Measurements from ENCODE around the gene KANSL1. TPM values are rescaled to one million over a fixed set of nuclear protein-coding genes. Genes with fewer than 3 reads are reported as not detected.

The KANSL1 gene, protein sequence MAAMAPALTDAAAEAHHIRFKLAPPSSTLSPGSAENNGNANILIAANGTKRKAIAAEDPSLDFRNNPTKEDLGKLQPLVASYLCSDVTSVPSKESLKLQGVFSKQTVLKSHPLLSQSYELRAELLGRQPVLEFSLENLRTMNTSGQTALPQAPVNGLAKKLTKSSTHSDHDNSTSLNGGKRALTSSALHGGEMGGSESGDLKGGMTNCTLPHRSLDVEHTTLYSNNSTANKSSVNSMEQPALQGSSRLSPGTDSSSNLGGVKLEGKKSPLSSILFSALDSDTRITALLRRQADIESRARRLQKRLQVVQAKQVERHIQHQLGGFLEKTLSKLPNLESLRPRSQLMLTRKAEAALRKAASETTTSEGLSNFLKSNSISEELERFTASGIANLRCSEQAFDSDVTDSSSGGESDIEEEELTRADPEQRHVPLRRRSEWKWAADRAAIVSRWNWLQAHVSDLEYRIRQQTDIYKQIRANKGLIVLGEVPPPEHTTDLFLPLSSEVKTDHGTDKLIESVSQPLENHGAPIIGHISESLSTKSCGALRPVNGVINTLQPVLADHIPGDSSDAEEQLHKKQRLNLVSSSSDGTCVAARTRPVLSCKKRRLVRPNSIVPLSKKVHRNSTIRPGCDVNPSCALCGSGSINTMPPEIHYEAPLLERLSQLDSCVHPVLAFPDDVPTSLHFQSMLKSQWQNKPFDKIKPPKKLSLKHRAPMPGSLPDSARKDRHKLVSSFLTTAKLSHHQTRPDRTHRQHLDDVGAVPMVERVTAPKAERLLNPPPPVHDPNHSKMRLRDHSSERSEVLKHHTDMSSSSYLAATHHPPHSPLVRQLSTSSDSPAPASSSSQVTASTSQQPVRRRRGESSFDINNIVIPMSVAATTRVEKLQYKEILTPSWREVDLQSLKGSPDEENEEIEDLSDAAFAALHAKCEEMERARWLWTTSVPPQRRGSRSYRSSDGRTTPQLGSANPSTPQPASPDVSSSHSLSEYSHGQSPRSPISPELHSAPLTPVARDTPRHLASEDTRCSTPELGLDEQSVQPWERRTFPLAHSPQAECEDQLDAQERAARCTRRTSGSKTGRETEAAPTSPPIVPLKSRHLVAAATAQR (N-terminal part only)
- 95.0 and 106 TPM in 2 replicates for total RNA-seq

DNA sequence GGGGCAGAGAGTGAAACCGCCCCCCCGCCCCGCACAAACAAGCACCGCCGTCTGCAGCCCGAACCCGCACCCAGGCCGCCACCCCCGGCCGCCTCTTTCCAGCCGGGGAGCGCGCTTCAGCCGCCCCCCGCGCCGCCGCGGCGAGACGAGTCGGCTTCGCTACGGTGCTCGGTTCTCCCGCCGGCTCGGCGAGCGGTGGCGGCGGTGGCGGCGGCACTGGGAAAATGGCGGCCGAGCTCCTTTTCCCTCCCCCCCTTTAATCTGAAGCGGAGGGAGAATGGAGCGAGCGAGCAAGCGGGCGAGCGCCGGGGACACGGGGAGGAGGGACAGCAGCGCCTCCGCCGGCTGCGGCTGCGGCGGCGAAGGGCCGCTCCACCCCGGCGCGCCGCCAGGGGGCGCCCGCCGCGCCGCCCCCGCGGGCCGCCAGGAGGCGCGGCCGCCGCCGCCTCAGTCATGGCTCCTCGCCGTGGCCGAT is at the start of gene KANSL1:
TSS of gene KANSL1 (minus strand) at position 279 of the 475 bp plus-strand sequence. CDS start 21,286 bp downstream, outside the sequence.

DNA sequence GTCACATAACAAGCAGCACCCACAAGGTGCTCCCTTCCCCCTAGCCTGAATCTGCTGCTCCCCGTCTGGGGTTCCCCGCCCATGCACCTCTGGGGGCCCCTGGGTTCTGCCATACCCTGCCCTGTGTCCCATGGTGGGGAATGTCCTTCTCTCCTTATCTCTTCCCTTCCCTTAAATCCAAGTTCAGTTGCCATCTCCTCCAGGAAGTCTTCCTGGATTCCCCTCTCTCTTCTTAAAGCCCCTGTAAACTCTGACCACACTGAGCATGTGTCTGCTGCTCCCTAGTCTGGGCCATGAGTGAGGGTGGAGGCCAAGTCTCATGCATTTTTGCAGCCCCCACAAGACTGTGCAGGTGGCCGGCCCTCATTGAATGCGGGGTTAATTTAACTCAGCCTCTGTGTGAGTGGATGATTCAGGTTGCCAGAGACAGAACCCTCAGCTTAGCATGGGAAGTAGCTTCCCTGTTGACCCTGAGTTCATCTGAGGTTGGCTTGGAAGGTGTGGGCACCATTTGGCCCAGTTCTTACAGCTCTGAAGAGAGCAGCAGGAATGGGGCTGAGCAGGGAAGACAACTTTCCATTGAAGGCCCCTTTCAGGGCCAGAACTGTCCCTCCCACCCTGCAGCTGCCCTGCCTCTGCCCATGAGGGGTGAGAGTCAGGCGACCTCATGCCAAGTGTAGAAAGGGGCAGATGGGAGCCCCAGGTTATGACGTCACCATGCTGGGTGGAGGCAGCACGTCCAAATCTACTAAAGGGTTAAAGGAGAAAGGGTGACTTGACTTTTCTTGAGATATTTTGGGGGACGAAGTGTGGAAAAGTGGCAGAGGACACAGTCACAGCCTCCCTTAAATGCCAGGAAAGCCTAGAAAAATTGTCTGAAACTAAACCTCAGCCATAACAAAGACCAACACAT is 194.0 kb downstream of the KANSL1 start, which contains the start of gene STH:
TSS of gene STH (plus strand) at position 264 of the 913 bp plus-strand sequence. CDS start at position 294, 30 bp downstream.

Other genes starting within 250 kb of the KANSL1 start
- gene STH, start 194.2 kb downstream of the KANSL1 start, total RNA-seq: not detected in 2 replicates
- gene LRRC37A, start 101.7 kb upstream of the KANSL1 start, total RNA-seq: 1.4 and 2.1 TPM in 2 replicates
- gene ARL17B, start 168.3 kb upstream of the KANSL1 start, total RNA-seq: 4.9 and 6.9 TPM in 2 replicates

Measured in uterine smooth muscle cell (primary cell).